GM12891 (cell line): ENCODE measurements around the gene DNAH10.

Experiments used
- DNase-seq: peaks from one replicate; pipeline ENCODE4 v3.0.0; 2011; ENCODE audit warnings: low spot score; ENCODE audit not compliant: insufficient read length
- FAIRE-seq: peaks from 2 replicates; lab custom pipeline; 2011; peaks lifted over from hg19 to GRCh38; lab: Jason Lieb, UNC
- PAX5 ChIP-seq: IDR thresholded peaks from 2 replicates; pipeline ENCODE4 v1.6.1; 2011; ENCODE audit warnings: low read length, moderate library complexity, mild to moderate bottlenecking; ENCODE audit not compliant: insufficient read depth, severe bottlenecking
- POLR2A ChIP-seq: IDR thresholded peaks from 2 replicates; pipeline ENCODE4 v1.6.1; 2011; ENCODE audit warnings: low read depth, low read length, control low read depth
- POLR2AphosphoS5 ChIP-seq: IDR thresholded peaks from 2 replicates; pipeline ENCODE4 v1.6.1; 2011; ENCODE audit warnings: low read depth, low read length, control low read depth
- POU2F2 ChIP-seq: IDR thresholded peaks from 2 replicates; pipeline ENCODE4 v1.6.1; 2011; ENCODE audit warnings: low read depth, mild to moderate bottlenecking, control low read depth, low read length, moderate library complexity
- SPI1 ChIP-seq: IDR thresholded peaks from 2 replicates; pipeline ENCODE4 v1.6.1; 2011; ENCODE audit warnings: low read depth, low read length, control low read depth
- TAF1 ChIP-seq: IDR thresholded peaks from 2 replicates; pipeline ENCODE4 v1.6.1; 2011; ENCODE audit warnings: low read depth, low read length, control low read depth

DNAH10 gene

GRCh38 chr12:123984903-123985302, 222.8 kb downstream of the DNAH10 start:
- no peak for DNase-seq
- TF ChIP-seq POLR2AphosphoS5 (no peak), TAF1 (no peak), POLR2A (no peak), SPI1 (no peak), PAX5 (no peak), POU2F2 (no peak)
- peak; percentile 78 for FAIRE-seq
